ENCODE measurements around the gene FARS2. TPM values are rescaled to one million over a fixed set of nuclear protein-coding genes. Genes with fewer than 3 reads are reported as not detected.
"Not testable (repeated sequence)": the region's sequence is repeated elsewhere in the genome, so short reads cannot be mapped to it uniquely, and the experiment has no call there.

FARS2 gene
- total and polyA plus RNA-seq, 4 donors = 6.3 to 14.2 (median 10.5) TPM

DNA sequence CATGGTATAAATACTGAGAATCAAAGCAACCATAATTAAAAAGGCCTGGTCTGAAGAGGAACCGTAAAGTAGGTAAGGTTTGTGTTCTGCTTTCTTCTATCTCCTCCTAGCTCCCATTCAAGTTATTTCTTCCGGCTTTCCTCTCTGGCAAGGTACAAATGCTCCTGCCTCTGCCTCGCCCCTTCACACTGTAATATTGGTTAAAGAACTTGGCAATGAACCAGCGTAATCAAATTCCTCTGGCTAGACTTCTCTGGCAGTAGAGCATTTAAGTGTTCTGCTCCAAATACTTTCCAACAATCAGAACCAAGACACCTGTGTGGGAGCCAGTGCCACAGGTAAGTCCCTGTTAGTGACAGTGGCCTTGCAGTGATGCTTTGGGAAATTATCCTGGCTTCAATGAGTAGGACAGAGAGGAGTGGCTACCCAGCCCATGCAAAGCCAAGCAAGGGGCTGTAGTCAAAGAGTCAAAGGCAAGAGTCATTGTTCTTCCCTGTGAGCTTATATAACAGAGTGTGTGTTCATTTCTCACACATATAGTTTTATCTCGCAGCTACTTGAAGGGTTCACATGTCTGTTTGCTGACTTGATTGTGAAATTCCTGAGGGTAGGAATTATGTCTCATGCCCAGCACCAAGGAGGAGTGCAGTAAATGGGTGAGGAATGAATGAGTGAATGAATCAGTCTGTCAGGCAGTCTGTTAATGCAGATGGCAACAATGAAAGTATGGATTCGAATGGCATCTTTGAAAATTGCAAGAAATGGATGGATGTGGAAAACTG, 416.1 kb downstream of the FARS2 start:
- Histone ChIP-seq H3K27ac (ENCODE audit: low read depth in 1 of 2, low read length in 2 of 2) (no peak overlapping the region), H3K4me1 (ENCODE audit: control insufficient read depth in 1 of 2, insufficient read depth in 2 of 2, low read length in 2 of 2) (no peaks in the 10 kb centered on the region), H3K9me3 (ENCODE audit: control insufficient read depth, low read length) (no peaks in the 10 kb centered on the region), H3K27me3 (ENCODE audit: control insufficient read depth in 1 of 2, insufficient read depth in 2 of 2, low read length in 1 of 2) (no peaks in the 10 kb centered on the region), H3K4me3 (ENCODE audit: low read length in 2 of 2) (no peak overlapping the region), H3K36me3 (ENCODE audit: control insufficient read depth in 1 of 2, insufficient read depth in 2 of 2, low read length in 1 of 2) (no peaks in the 10 kb centered on the region)
- DNase-seq = no peak
- WGBS, 2 donors = 76 to 82% methylated on average over 6 of the region's 6 CpGs
- ATAC-seq (ENCODE audit: low FRiP score) = no peak
- intact Hi-C loops (cut with DNase I) = no loop called here

DNA sequence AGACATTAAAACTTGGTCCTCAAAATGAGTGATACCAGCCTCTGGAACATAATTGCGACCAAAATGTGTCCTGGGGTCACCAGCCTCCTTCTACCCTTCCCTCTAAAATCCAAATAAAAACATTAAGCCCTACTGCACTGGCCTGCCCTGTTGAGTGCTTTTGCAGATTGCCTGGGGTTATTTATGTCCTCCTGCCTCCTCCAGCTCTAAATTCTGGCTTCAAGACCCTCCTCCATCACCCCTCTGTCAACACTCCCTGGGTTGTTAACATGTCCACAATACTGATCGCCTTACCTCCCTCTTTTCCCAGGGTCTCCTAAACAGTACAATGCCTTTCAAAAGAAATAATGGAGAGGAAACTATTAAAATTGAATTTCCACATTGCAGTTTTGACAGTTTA, 418.0 kb downstream of the FARS2 start:
- no peaks in the 10 kb centered on the region for H3K36me3 ChIP-seq (ENCODE audit: control insufficient read depth in 1 of 2, insufficient read depth in 2 of 2, low read length in 1 of 2)
- no peak overlapping the region for H3K27ac ChIP-seq (ENCODE audit: low read depth in 1 of 2, low read length in 2 of 2)
- H3K27me3 ChIP-seq (ENCODE audit: control insufficient read depth in 1 of 2, insufficient read depth in 2 of 2, low read length in 1 of 2) = no peaks in the 10 kb centered on the region
- no peaks in the 10 kb centered on the region for H3K4me1 ChIP-seq (ENCODE audit: control insufficient read depth in 1 of 2, insufficient read depth in 2 of 2, low read length in 2 of 2)
- no peak overlapping the region for H3K4me3 ChIP-seq (ENCODE audit: low read length in 2 of 2)
- intact Hi-C loops (cut with DNase I) = no loop called here
- DNase-seq (no peak), ATAC-seq (ENCODE audit: low FRiP score) (no peak)
- WGBS, 2 donors = 86 to 88% methylated on average over 2 of the region's 2 CpGs
- H3K9me3 ChIP-seq (ENCODE audit: control insufficient read depth, low read length) = no peaks in the 10 kb centered on the region

DNA sequence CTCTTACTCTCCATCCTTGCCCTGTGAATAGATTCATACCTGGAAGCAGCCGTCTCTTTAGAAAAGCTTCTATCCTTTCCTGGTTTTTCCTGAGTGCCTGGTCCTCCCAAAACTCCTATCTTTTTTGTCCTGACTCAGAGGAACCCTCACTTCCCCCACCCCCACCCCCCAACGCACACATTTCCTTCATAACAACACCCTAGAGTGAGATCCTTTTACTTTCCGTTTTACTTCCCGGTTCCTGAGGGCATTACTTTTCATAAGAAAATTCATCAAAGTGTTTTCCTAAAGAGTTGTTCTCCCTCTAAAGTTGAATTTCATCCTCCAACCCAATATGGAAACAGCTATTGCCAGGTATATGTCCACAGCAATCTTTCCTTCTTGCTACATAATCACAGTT, 418.4 kb downstream of the FARS2 start:
- no peaks in the 10 kb centered on the region for H3K36me3 ChIP-seq (ENCODE audit: control insufficient read depth in 1 of 2, insufficient read depth in 2 of 2, low read length in 1 of 2)
- DNase-seq (no peak), ATAC-seq (ENCODE audit: low FRiP score) (no peak)
- intact Hi-C loops (cut with DNase I) = no loop called here
- H3K4me3 ChIP-seq (ENCODE audit: low read length in 2 of 2) = no peak overlapping the region
- H3K9me3 ChIP-seq (ENCODE audit: control insufficient read depth, low read length) = no peaks in the 10 kb centered on the region
- H3K4me1 ChIP-seq (ENCODE audit: control insufficient read depth in 1 of 2, insufficient read depth in 2 of 2, low read length in 2 of 2) = no peaks in the 10 kb centered on the region
- H3K27me3 ChIP-seq (ENCODE audit: control insufficient read depth in 1 of 2, insufficient read depth in 2 of 2, low read length in 1 of 2) = no peaks in the 10 kb centered on the region
- 70 to 85% methylated on average over 4 of the region's 4 CpGs for WGBS, 2 donors
- no peak overlapping the region for H3K27ac ChIP-seq (ENCODE audit: low read depth in 1 of 2, low read length in 2 of 2)

DNA sequence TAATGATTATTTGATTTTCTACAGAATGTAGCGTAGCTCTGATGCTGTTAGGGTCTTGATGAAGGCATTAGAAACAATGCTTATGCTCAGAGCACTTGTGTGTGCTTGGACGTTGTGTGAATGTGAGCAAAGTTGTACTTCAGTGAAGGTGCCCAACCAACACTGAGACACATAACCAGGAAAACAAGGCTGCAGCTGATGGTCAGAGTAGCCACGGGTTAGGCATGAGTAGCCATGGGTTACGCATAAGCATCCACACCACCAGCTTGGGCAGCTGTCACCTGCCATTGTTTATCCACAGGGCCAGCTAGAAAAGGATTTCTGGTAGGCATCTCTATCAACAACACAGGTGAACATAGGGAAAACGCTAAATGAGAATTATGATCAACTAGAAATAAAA, 418.8 kb downstream of the FARS2 start:
- DNase-seq (no peak), ATAC-seq (ENCODE audit: low FRiP score) (no peak)
- H3K4me3 ChIP-seq (ENCODE audit: low read length in 2 of 2) = no peak overlapping the region
- intact Hi-C loops (cut with DNase I) = no loop called here
- no peaks in the 10 kb centered on the region for H3K36me3 ChIP-seq (ENCODE audit: control insufficient read depth in 1 of 2, insufficient read depth in 2 of 2, low read length in 1 of 2)
- H3K9me3 ChIP-seq (ENCODE audit: control insufficient read depth, low read length) = no peaks in the 10 kb centered on the region
- H3K27ac ChIP-seq (ENCODE audit: low read depth in 1 of 2, low read length in 2 of 2) = no peak overlapping the region
- no peaks in the 10 kb centered on the region for H3K4me1 ChIP-seq (ENCODE audit: control insufficient read depth in 1 of 2, insufficient read depth in 2 of 2, low read length in 2 of 2)
- 89% methylated on average over 5 of the region's 5 CpGs for WGBS, 2 donors
- no peaks in the 10 kb centered on the region for H3K27me3 ChIP-seq (ENCODE audit: control insufficient read depth in 1 of 2, insufficient read depth in 2 of 2, low read length in 1 of 2)

DNA sequence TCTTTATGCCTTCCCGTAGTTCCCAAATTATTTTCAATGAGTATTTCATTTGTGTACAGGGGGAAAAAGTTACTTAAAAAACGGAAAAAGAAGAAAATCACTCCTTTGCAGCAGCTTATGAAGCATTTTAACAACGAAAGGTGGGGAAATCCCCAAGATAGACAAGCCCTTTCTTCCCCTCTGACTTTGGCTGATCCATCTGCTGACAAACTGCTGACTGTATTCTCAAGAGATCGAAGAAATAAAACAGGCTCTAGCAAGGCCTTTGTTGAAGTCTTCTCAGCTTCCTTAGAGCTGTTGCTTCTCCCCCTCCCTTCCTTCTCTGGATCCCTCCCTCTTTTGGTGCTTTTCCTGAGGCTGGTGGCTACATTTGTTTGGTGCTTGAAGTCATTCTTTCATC, 420.2 kb downstream of the FARS2 start:
- H3K4me3 ChIP-seq (ENCODE audit: low read length in 2 of 2) = no peak overlapping the region
- no peaks in the 10 kb centered on the region for H3K27me3 ChIP-seq (ENCODE audit: control insufficient read depth in 1 of 2, insufficient read depth in 2 of 2, low read length in 1 of 2)
- intact Hi-C loops (cut with DNase I) = no loop called here
- H3K27ac ChIP-seq (ENCODE audit: low read depth in 1 of 2, low read length in 2 of 2) = no peak overlapping the region
- no peak for ATAC-seq (ENCODE audit: low FRiP score)
- no peak for DNase-seq
- no peaks in the 10 kb centered on the region for H3K36me3 ChIP-seq (ENCODE audit: control insufficient read depth in 1 of 2, insufficient read depth in 2 of 2, low read length in 1 of 2)
- H3K4me1 ChIP-seq (ENCODE audit: control insufficient read depth in 1 of 2, insufficient read depth in 2 of 2, low read length in 2 of 2) = no peaks in the 10 kb centered on the region
- no peaks in the 10 kb centered on the region for H3K9me3 ChIP-seq (ENCODE audit: control insufficient read depth, low read length)
- WGBS, 2 donors = 79 to 84% methylated on average over 4 of the region's 4 CpGs

DNA sequence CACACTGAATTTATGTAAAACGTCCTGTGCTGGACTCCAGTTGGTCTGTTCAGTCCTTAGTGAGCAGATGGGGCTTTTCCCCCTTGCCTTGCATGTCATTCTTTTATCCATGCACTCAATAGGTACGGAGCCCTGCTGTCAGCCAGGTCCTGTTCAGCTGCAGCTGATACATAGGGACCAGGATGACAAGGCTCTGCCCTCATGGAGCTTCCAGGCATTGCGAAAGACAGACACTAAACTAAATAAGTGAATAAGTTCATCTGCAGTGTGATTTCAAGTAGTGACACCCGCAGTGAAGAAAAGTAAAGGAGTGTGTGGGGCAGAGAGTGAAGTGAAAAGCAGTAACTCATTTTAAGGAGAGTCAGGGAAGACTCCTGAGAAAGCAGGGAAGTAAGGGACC, 421.2 kb downstream of the FARS2 start:
- no peaks in the 10 kb centered on the region for H3K9me3 ChIP-seq (ENCODE audit: control insufficient read depth, low read length)
- intact Hi-C loops (cut with DNase I) = no loop called here

DNA sequence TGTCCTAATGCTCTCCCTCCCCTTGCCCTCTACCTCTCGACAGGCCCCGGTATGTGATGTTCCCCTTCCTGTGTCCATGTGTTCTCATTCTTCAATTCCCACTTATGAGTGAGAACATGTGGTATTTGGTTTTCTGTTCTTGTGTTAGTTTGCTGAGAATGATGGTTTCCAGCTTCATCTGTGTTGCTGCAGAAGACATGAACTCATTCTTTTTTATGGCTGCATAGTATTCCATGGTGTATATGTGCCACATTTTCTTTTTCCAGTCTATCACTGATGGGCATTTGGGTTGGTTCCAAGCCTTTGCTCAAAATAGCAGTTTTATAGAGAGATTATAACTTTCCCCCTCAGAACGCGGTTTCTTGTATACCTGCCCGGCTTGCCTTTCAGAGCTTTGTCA, 422.4 kb downstream of the FARS2 start:
- H3K36me3 ChIP-seq (ENCODE audit: control insufficient read depth in 1 of 2, insufficient read depth in 2 of 2, low read length in 1 of 2); H3K9me3 ChIP-seq (ENCODE audit: control insufficient read depth, low read length); DNase-seq; ATAC-seq (ENCODE audit: low FRiP score); H3K4me1 ChIP-seq (ENCODE audit: control insufficient read depth in 1 of 2, insufficient read depth in 2 of 2, low read length in 2 of 2); H3K27ac ChIP-seq (ENCODE audit: low read depth in 1 of 2, low read length in 2 of 2); H3K27me3 ChIP-seq (ENCODE audit: control insufficient read depth in 1 of 2, insufficient read depth in 2 of 2, low read length in 1 of 2); H3K4me3 ChIP-seq (ENCODE audit: low read length in 2 of 2); intact Hi-C loops (cut with DNase I): not testable (repeated sequence)
- 68 to 76% methylated on average over 5 of the region's 5 CpGs for WGBS, 2 donors

More for the DNA sequence above, 421.2 kb downstream of the FARS2 start:
- H3K27ac ChIP-seq (ENCODE audit: low read depth in 1 of 2, low read length in 2 of 2) = no peak overlapping the region
- H3K4me1 ChIP-seq (ENCODE audit: control insufficient read depth in 1 of 2, insufficient read depth in 2 of 2, low read length in 2 of 2) = no peaks in the 10 kb centered on the region
- no peaks in the 10 kb centered on the region for H3K36me3 ChIP-seq (ENCODE audit: control insufficient read depth in 1 of 2, insufficient read depth in 2 of 2, low read length in 1 of 2)
- H3K4me3 ChIP-seq (ENCODE audit: low read length in 2 of 2) = no peak overlapping the region
- no peak for DNase-seq
- WGBS, 2 donors = 93 to 96% methylated on average over 4 of the region's 4 CpGs
- no peak for ATAC-seq (ENCODE audit: low FRiP score)
- H3K27me3 ChIP-seq (ENCODE audit: control insufficient read depth in 1 of 2, insufficient read depth in 2 of 2, low read length in 1 of 2) = no peaks in the 10 kb centered on the region

DNA sequence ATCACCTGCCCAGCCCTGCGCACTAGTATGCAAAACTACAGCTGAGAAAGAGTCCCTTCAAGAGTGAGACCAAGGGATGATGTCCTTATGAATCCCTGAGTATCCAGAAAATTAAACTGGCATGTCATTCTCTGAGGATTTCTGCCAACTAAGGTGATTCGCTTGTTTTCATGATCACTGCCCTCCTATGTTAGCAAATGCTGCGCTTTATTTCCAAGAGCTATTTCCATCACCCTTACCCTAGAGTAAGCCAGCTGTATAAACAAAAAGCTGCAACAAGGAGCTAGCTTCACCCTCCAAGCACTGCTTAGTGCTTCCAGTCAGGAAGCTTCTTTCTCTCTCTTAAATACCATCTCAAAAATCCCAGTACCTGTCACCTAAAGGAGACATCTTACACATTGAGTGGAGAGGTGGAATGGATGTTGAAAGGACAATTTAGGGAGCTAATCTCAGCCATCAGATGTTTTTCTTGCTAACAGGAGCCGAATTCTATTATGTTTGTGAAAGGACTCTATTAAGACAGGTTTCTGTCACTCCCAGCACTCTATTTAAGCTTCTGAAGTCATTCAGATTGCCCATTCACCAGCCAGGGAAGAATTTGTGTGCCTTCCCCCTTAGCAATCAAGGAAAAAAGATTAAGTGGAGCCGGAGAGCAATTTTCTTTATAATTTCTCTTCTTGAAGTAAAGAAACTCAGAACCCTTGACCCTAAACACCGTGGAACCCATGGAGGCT, 423.2 kb downstream of the FARS2 start:
- Histone ChIP-seq H3K27ac (ENCODE audit: low read depth in 1 of 2, low read length in 2 of 2) (no peak overlapping the region), H3K36me3 (ENCODE audit: control insufficient read depth in 1 of 2, insufficient read depth in 2 of 2, low read length in 1 of 2) (no peaks in the 10 kb centered on the region), H3K27me3 (ENCODE audit: control insufficient read depth in 1 of 2, insufficient read depth in 2 of 2, low read length in 1 of 2) (no peaks in the 10 kb centered on the region), H3K4me1 (ENCODE audit: control insufficient read depth in 1 of 2, insufficient read depth in 2 of 2, low read length in 2 of 2) (no peaks in the 10 kb centered on the region), H3K9me3 (ENCODE audit: control insufficient read depth, low read length) (no peaks in the 10 kb centered on the region), H3K4me3 (ENCODE audit: low read length in 2 of 2) (no peak overlapping the region)
- WGBS, 2 donors = 83 to 84% methylated on average over 6 of the region's 6 CpGs
- ATAC-seq (ENCODE audit: low FRiP score) = no peak
- intact Hi-C loops (cut with DNase I) = no loop called here
- no peak for DNase-seq
